Mesenchymal stem cell (in vitro differentiated cells and primary cell): Measurements from ENCODE around the gene ATP6V0C.
"Not testable (repeated sequence)": the region's sequence is repeated elsewhere in the genome, so short reads cannot be mapped to it uniquely, and the experiment has no call there.

Experiments
- DNase-seq: peaks from one replicate; pipeline ENCODE4 v3.0.0-alpha.2; 2013
- H2AFZ ChIP-seq: one replicate; pipeline ENCODE4 v1.6.1; 2013; ENCODE audit warnings: low read depth, mild to moderate bottlenecking, control low read depth, inconsistent platforms, low read length, moderate library complexity
- H2AK5ac ChIP-seq: 2 replicates; pipeline ENCODE4 v1.6.1; 2013; ENCODE audit warnings: low read length, moderate library complexity, mild to moderate bottlenecking, inconsistent platforms; ENCODE audit not compliant: severe bottlenecking
- H2BK120ac ChIP-seq: one replicate; pipeline ENCODE4 v1.6.1; 2013; ENCODE audit warnings: low read depth, mild to moderate bottlenecking, inconsistent platforms, low read length, moderate library complexity
- H2BK12ac ChIP-seq, 2 experiments: one replicate each; pipeline ENCODE4 v1.6.1; 2013; ENCODE audit warnings: inconsistent platforms in 2 of 2, low read length in 2 of 2, mild to moderate bottlenecking in 2 of 2, moderate library complexity in 2 of 2, control low read depth in 1 of 2
- H2BK15ac ChIP-seq: one replicate; pipeline ENCODE4 v1.6.1; 2013; ENCODE audit warnings: mild to moderate bottlenecking, low read depth, inconsistent platforms; ENCODE audit not compliant: poor library complexity, severe bottlenecking
- H2BK5ac ChIP-seq: 2 replicates; pipeline ENCODE4 v1.6.1; 2013; ENCODE audit warnings: low read depth, mild to moderate bottlenecking, low read length, control low read depth, inconsistent platforms; ENCODE audit not compliant: poor library complexity, severe bottlenecking
- H3K14ac ChIP-seq, 2 experiments: one replicate each; pipeline ENCODE4 v1.6.1; 2013; ENCODE audit warnings: inconsistent platforms in 2 of 2, low read length in 2 of 2, control low read depth in 1 of 2, mild to moderate bottlenecking in 1 of 2, moderate library complexity in 1 of 2
- H3K18ac ChIP-seq, 2 experiments: one replicate each; pipeline ENCODE4 v1.6.1; 2013; ENCODE audit warnings: inconsistent platforms in 2 of 2, low read length in 2 of 2, control low read depth in 1 of 2, low read depth in 1 of 2, mild to moderate bottlenecking in 1 of 2
- H3K23ac ChIP-seq, 2 experiments: one replicate each; pipeline ENCODE4 v1.6.1; 2013; ENCODE audit warnings: inconsistent platforms in 2 of 2, low read length in 2 of 2, mild to moderate bottlenecking in 2 of 2, moderate library complexity in 2 of 2, control low read depth in 1 of 2
- H3K27ac ChIP-seq: 2 replicates; pipeline ENCODE4 v1.5.1; 2013; ENCODE audit warnings: mild to moderate bottlenecking, moderate library complexity, low read length, control low read depth, inconsistent platforms; ENCODE audit not compliant: poor library complexity, severe bottlenecking
- H3K27me3 ChIP-seq, 2 experiments: 2 replicates each; pipeline versions ENCODE4 v1.6.1 to v1.7.0; 2013; ENCODE audit warnings: low read length in 2 of 2, mild to moderate bottlenecking in 2 of 2, moderate library complexity in 2 of 2, control low read depth in 1 of 2, inconsistent platforms in 1 of 2; ENCODE audit not compliant: control insufficient read depth in 1 of 2, insufficient read depth in 1 of 2
- H3K36me3 ChIP-seq, 2 experiments: 2 replicates each; pipeline versions ENCODE4 v1.6.1 to v1.7.0; 2013; ENCODE audit warnings: low read length in 2 of 2, control low read depth in 1 of 2, inconsistent platforms in 1 of 2, low read depth in 1 of 2, mild to moderate bottlenecking in 1 of 2; ENCODE audit not compliant: insufficient read depth in 2 of 2, control insufficient read depth in 1 of 2
- H3K4ac ChIP-seq, 2 experiments: one replicate each; pipeline ENCODE4 v1.6.1; 2013; ENCODE audit warnings: inconsistent platforms in 2 of 2, low read length in 2 of 2, mild to moderate bottlenecking in 2 of 2, moderate library complexity in 2 of 2, control low read depth in 1 of 2, low read depth in 1 of 2
- H3K4me1 ChIP-seq: 2 replicates; pipeline ENCODE4 v1.6.1; 2013; ENCODE audit warnings: low read depth, low read length, control low read depth; ENCODE audit not compliant: control insufficient read depth, insufficient read depth
- H3K4me2 ChIP-seq: 2 replicates; pipeline ENCODE4 v1.6.1; 2013; ENCODE audit warnings: low read length, mild to moderate bottlenecking, inconsistent platforms; ENCODE audit not compliant: poor library complexity, severe bottlenecking
- H3K4me3 ChIP-seq, 2 experiments: 2 replicates each; pipeline versions ENCODE4 v1.5.1 to v1.7.0; 2013; ENCODE audit warnings: low read length in 2 of 2, mild to moderate bottlenecking in 2 of 2, control low read depth in 1 of 2, low read depth in 1 of 2; ENCODE audit not compliant: insufficient read depth in 1 of 2
- H3K79me1 ChIP-seq: replicated peaks from 2 replicates; pipeline ENCODE4 v1.6.1; 2013; ENCODE audit warnings: mild to moderate bottlenecking, control low read depth, low read length, inconsistent platforms; ENCODE audit not compliant: poor library complexity, severe bottlenecking
- H3K9ac ChIP-seq: 2 replicates; pipeline ENCODE4 v1.7.0; 2013; ENCODE audit warnings: mild to moderate bottlenecking, low read length, moderate library complexity
- H3K9me3 ChIP-seq: 2 replicates; pipeline ENCODE4 v1.7.0; 2013; ENCODE audit warnings: mild to moderate bottlenecking, low read length; ENCODE audit not compliant: control insufficient read depth
- H4K8ac ChIP-seq: one replicate; pipeline ENCODE4 v1.6.1; 2013; ENCODE audit warnings: inconsistent platforms, mild to moderate bottlenecking, low read length, moderate library complexity
- H4K91ac ChIP-seq: one replicate; pipeline ENCODE4 v1.6.1; 2013; ENCODE audit warnings: mild to moderate bottlenecking, low read length, inconsistent platforms
- WGBS: methylation state at CpG from one replicate; pipeline ENCODE4 v1.1.7; 2013; ENCODE audit warnings: mixed read lengths; 5-methylcytosine and 5-hydroxymethylcytosine counted together

ATP6V0C gene

GRCh38 chr16:2532494-2533141 lies 18.9 kb downstream of the ATP6V0C start:
- H3K9ac ChIP-seq: peak overlapping the region; percentile 96
- peak overlapping the region in 1 of 2 experiments; percentile 61 for H3K23ac ChIP-seq
- peaks cover 19% of the 10 kb centered on the region for H3K79me1 ChIP-seq
- peak overlapping the region; percentile 69 for H4K8ac ChIP-seq
- H3K4me1 ChIP-seq: peaks cover 20% of the 10 kb centered on the region
- no peaks in the 10 kb centered on the region for H3K9me3 ChIP-seq
- DNase-seq: peak; percentile 78
- H3K4me2 ChIP-seq: peak overlapping the region; percentile 73
- no peak overlapping the region for H2BK5ac ChIP-seq
- peak overlapping the region; percentile 62 for H3K27ac ChIP-seq
- H2BK120ac ChIP-seq: peak overlapping the region; percentile 61
- peaks cover 32 to 35% of the 10 kb centered on the region in 2 experiments for H3K36me3 ChIP-seq
- peak overlapping the region; percentile 86 for H2BK15ac ChIP-seq
- no peaks in the 10 kb centered on the region for H3K27me3 ChIP-seq
- H3K4ac ChIP-seq: peak overlapping the region; percentile 45 to 55
- H3K4me3 ChIP-seq: peak overlapping the region; percentile 65 to 86
- no peak overlapping the region for H2AFZ ChIP-seq
- no peak overlapping the region for H2AK5ac ChIP-seq
- 3% methylated on average over 31 of the region's 37 CpGs for WGBS
- H3K14ac ChIP-seq: peak overlapping the region in 1 of 2 experiments; percentile 68
- peak overlapping the region; percentile 40 to 92 for H3K18ac ChIP-seq
- H2BK12ac ChIP-seq: peak overlapping the region in 1 of 2 experiments; percentile 21
- peak overlapping the region; percentile 30 for H4K91ac ChIP-seq

GRCh38 chr16:2533142-2533755 lies 19.5 kb downstream of the ATP6V0C start:
- 68% methylated on average over 11 of the region's 16 CpGs for WGBS
- DNase-seq: not testable (repeated sequence)
- peak overlapping the region in 1 of 2 experiments; percentile 86 for H3K4me3 ChIP-seq

GRCh38 chr16:2533912-2534311 lies 20.2 kb downstream of the ATP6V0C start:
- no peaks in the 10 kb centered on the region for H3K9me3 ChIP-seq
- H4K8ac ChIP-seq: no peak overlapping the region
- H3K23ac ChIP-seq: no peak overlapping the region
- H3K18ac ChIP-seq: no peak overlapping the region
- no peak overlapping the region for H2BK15ac ChIP-seq
- no peak overlapping the region for H2BK5ac ChIP-seq
- H3K9ac ChIP-seq: peak overlapping the region; percentile 96
- 98% methylated on average over 8 of the region's 11 CpGs for WGBS
- H3K4ac ChIP-seq: no peak overlapping the region
- H3K36me3 ChIP-seq: peaks cover 19 to 22% of the 10 kb centered on the region in 2 experiments
- no peak overlapping the region for H2AFZ ChIP-seq
- no peak overlapping the region for H2BK120ac ChIP-seq
- no peak overlapping the region for H2BK12ac ChIP-seq
- DNase-seq: no peak
- no peaks in the 10 kb centered on the region for H3K27me3 ChIP-seq
- H3K4me1 ChIP-seq: peaks cover 20% of the 10 kb centered on the region
- H4K91ac ChIP-seq: no peak overlapping the region
- H3K14ac ChIP-seq: no peak overlapping the region
- H3K4me3 ChIP-seq: no peak overlapping the region
- no peak overlapping the region for H2AK5ac ChIP-seq
- no peak overlapping the region for H3K4me2 ChIP-seq
- H3K79me1 ChIP-seq: peaks cover 7% of the 10 kb centered on the region
- no peak overlapping the region for H3K27ac ChIP-seq

More at GRCh38 chr16:2533142-2533755, 19.5 kb downstream of the ATP6V0C start:
- H3K23ac ChIP-seq, H3K9me3 ChIP-seq, H2BK5ac ChIP-seq, H4K91ac ChIP-seq, H2BK15ac ChIP-seq, H2AK5ac ChIP-seq, H3K14ac ChIP-seq, H3K27me3 ChIP-seq, H2AFZ ChIP-seq: not testable (repeated sequence)
- Histone ChIP-seq H3K4ac (peak overlapping the region in 1 of 2 experiments; percentile 48), H3K9ac (peak overlapping the region; percentile 96), H3K18ac (peak overlapping the region in 1 of 2 experiments; percentile 40), H3K27ac (peak overlapping the region; percentile 62), H3K79me1 (peaks cover 13% of the 10 kb centered on the region), H3K36me3 (peaks cover 25 to 28% of the 10 kb centered on the region in 2 experiments), H2BK120ac (peak overlapping the region; percentile 44), H4K8ac (peak overlapping the region; percentile 69), H3K4me2 (peak overlapping the region; percentile 73), H3K4me1 (peaks cover 20% of the 10 kb centered on the region), H2BK12ac (peak overlapping the region; percentile 22 to 61)

- H3K27ac ChIP-seq, DNase-seq, H3K4me2 ChIP-seq, H3K9me3 ChIP-seq, H4K91ac ChIP-seq, H4K8ac ChIP-seq, H2AK5ac ChIP-seq, H2BK120ac ChIP-seq, H3K79me1 ChIP-seq, H2AFZ ChIP-seq, H3K4ac ChIP-seq, H2BK5ac ChIP-seq, H3K18ac ChIP-seq, H3K4me3 ChIP-seq, H2BK15ac ChIP-seq, H3K14ac ChIP-seq, H2BK12ac ChIP-seq, H3K23ac ChIP-seq, H3K27me3 ChIP-seq: not testable (repeated sequence)
- Histone ChIP-seq H3K36me3 (peaks cover 14 to 18% of the 10 kb centered on the region in 2 experiments), H3K9ac (peak overlapping the region; percentile 96), H3K4me1 (peaks cover 21% of the 10 kb centered on the region)
- WGBS: 96% methylated on average over 4 of the region's 5 CpGs
These were observed 20.6 kb downstream of the ATP6V0C start for GRCh38 chr16:2534335-2534734.
